Adrenal gland (tissue), 12 donors: ENCODE data around the gene PTPMT1. TPM values are rescaled to one million over a fixed set of nuclear protein-coding genes. Genes with fewer than 3 reads are reported as not detected.
A peak's percentile ranks its signal among the peaks of the same experiment; 100 is the strongest.

ENCODE experiments used
- DNase-seq, 7 donors: peaks; one replicate each; pipeline ENCODE4 v3.0.0-alpha.2; 2019 to 2020
- H3K27ac ChIP-seq, 5 donors: fragments of 200-600 bp; sonication (generic) in 4 of 5; 1 replicate in 3 of 5; 2 replicates in 2 of 5; pipeline versions ENCODE4 v1.5.1 to v1.8.0; 2016 to 2020; ENCODE audit warnings: mild to moderate bottlenecking in 1 of 5
- H3K27me3 ChIP-seq: fragments of 200-600 bp; 2 replicates; pipeline ENCODE4 v1.8.0; 2021
- H3K36me3 ChIP-seq, 2 donors: fragments of 200-600 bp; replicated peaks in 1 of 2; 1 replicate in 1 of 2; 2 replicates in 1 of 2; pipeline versions ENCODE4 v1.5.1 to v1.8.0; 2018 to 2022
- H3K4me1 ChIP-seq, 2 donors: fragments of 200-600 bp; replicated peaks in 1 of 2; 1 replicate in 1 of 2; 2 replicates in 1 of 2; pipeline versions ENCODE4 v1.5.1 to v1.8.0; 2018 to 2021
- H3K4me3 ChIP-seq, 4 donors: fragments of 200-600 bp; sonication (generic) in 3 of 4; one replicate each; pipeline ENCODE4 v1.5.1; 2016 to 2018
- H3K9me3 ChIP-seq, 3 donors: fragments of 200-600 bp; sonication (generic) in 1 of 3; replicated peaks in 1 of 3; 1 replicate in 2 of 3; 2 replicates in 1 of 3; pipeline versions ENCODE4 v1.5.1 to v1.8.0; 2016 to 2021
- POLR2A ChIP-seq, 2 donors: fragments of 450-650 bp; IDR thresholded peaks; one replicate each; pipeline ENCODE4 v1.6.1; 2017; ENCODE audit warnings: antibody characterized with exemption in 2 of 2, mild to moderate bottlenecking in 2 of 2, moderate library complexity in 1 of 2
- WGBS, 4 donors: extraction: QIAGEN DNeasy Blood & Tissue Kit in 2 of 4; methylation state at CpG; one replicate each; pipeline versions ENCODE4 v1.1.5 to v1.1.7; 2013 to 2017; 5-methylcytosine and 5-hydroxymethylcytosine counted together
- intact Hi-C, 2 donors: fragments of 100-400 bp; cut with DNase I; formaldehyde crosslinking; loops; one replicate each; pipeline versions ENCODE4 v1.14.1 to v1.15.0; 2022 to 2023
- polyA plus RNA-seq, 3 donors: library from polyadenylated mRNA; stranded (reverse); fragments of 200-250 nt in 2 of 3; fragments of 350-450 nt in 1 of 3; fragmentation: Illumina TruSeq in 1 of 3; extraction: RNeasy Lipid Tissue Mini Kit (QIAGEN cat#74804) in 1 of 3; gene quantifications; one replicate each; pipeline ENCODE4 v1.2.3, GENCODE V29; 2013 to 2014
- total RNA-seq, 9 donors: library from RNA; depleted of rRNA in 4 of 9; stranded (reverse); fragments of >200 nt in 4 of 9; fragments of 120-200 nt in 1 of 9; fragmentation: NEBNext Ultra II Directional in 1 of 9; extraction: Animal tissue kit (Norgen Biotek cat#: 25700) in 1 of 9; gene quantifications; one replicate each; pipeline versions ENCODE4 v1.1.0 to v1.2.4, GENCODE V29; 2013 to 2023
- TF ChIP-seq, protein P1 (sequence below), 6 experiments: fragments of 450-650 bp in 4 of 6; fragments of 200-600 bp in 2 of 6; sonication (generic) in 1 of 6; IDR thresholded peaks; 1 replicate in 5 of 6; 2 replicates in 1 of 6; pipeline versions ENCODE4 v1.5.1 to v1.8.0; 2016 to 2021; ENCODE audit warnings: antibody characterized with exemption in 6 of 6, mild to moderate bottlenecking in 2 of 6, moderate library complexity in 1 of 6
- donor health status: healthy with polysubstance abuse.
- donor health status: Bipolar disorder and iron deficiency.
- donor health status: DM: yes; HTN: yes; CAD: no.
- donor health status: DM: no; HTN: no; CAD: no.
- donor health status: DM: no; HTN: no; CAD: no.
- donor health status: DM: yes; HTN: yes; CAD: no.

The PTPMT1 gene
- total and polyA plus RNA-seq, 12 donors: 52.1 to 180 (median 85.6) TPM

GRCh38 chr11:47589977-47590861 is 24.8 kb downstream of the PTPMT1 start:
- Histone ChIP-seq H3K36me3 (peaks cover 0 to under 1% of the 10 kb centered on the region in 2 donors), H3K27me3 (peaks cover 19% of the 10 kb centered on the region), H3K9me3 (no peaks in the 10 kb centered on the region), H3K4me3 (peak overlapping the region in 1 of 4 donors; percentile 45), H3K4me1 (peaks cover 9 to 12% of the 10 kb centered on the region in 2 donors), H3K27ac (no peak overlapping the region)
- WGBS, 4 donors: 37 to 74% (median 47%) methylated on average over 22 to 122 of the region's 122 CpGs
- intact Hi-C loops: no loop called here
- TF ChIP-seq POLR2A (IDR thresholded peaks at IDR 0.05): no peak
- TF ChIP-seq, protein P1, sequence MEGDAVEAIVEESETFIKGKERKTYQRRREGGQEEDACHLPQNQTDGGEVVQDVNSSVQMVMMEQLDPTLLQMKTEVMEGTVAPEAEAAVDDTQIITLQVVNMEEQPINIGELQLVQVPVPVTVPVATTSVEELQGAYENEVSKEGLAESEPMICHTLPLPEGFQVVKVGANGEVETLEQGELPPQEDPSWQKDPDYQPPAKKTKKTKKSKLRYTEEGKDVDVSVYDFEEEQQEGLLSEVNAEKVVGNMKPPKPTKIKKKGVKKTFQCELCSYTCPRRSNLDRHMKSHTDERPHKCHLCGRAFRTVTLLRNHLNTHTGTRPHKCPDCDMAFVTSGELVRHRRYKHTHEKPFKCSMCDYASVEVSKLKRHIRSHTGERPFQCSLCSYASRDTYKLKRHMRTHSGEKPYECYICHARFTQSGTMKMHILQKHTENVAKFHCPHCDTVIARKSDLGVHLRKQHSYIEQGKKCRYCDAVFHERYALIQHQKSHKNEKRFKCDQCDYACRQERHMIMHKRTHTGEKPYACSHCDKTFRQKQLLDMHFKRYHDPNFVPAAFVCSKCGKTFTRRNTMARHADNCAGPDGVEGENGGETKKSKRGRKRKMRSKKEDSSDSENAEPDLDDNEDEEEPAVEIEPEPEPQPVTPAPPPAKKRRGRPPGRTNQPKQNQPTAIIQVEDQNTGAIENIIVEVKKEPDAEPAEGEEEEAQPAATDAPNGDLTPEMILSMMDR (IDR thresholded peaks at IDR 0.05): no peak
- no peak for DNase-seq

- Histone ChIP-seq H3K27ac (no peak overlapping the region), H3K27me3 (peaks cover 19% of the 10 kb centered on the region), H3K4me3 (no peak overlapping the region), H3K4me1 (peaks cover 9 to 12% of the 10 kb centered on the region in 2 donors), H3K36me3 (no peaks in the 10 kb centered on the region), H3K9me3 (no peaks in the 10 kb centered on the region)
- DNase-seq: no peak
- intact Hi-C loops: no loop called here
- TF ChIP-seq, protein P1 (IDR thresholded peaks at IDR 0.05): no peak
- TF ChIP-seq POLR2A (IDR thresholded peaks at IDR 0.05): no peak
- 59 to 86% (median 76%) methylated on average over 5 to 7 of the region's 7 CpGs for WGBS, 4 donors
Measured at GRCh38 chr11:47591764-47592163, 26.4 kb downstream of the PTPMT1 start.

DNA sequence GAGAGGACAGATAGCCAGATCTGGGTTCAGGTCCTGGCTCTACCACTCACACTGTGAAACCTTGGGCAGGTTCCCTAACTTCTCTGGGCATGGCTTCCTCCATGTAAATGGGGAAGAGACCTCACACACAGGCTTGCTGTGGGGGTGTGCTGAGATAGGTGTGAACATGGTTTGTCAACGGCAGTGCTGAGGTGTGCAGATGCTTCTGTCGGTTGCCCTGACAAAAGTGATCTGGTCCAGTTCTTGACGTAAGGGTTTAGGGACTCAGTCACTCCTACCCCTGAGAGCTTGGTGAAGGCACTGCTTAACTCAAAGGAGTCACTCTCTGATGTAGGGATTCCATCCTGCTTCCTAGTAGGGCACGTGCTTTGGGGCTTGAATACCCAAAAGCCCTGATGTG is 26.9 kb downstream of the PTPMT1 start:
- TF ChIP-seq, protein P1 (IDR thresholded peaks at IDR 0.05): no peak
- TF ChIP-seq POLR2A (IDR thresholded peaks at IDR 0.05): no peak
- intact Hi-C loops: no loop called here
- Histone ChIP-seq H3K27ac (no peak overlapping the region), H3K27me3 (peaks cover 19% of the 10 kb centered on the region), H3K36me3 (no peaks in the 10 kb centered on the region), H3K9me3 (no peaks in the 10 kb centered on the region), H3K4me3 (no peak overlapping the region), H3K4me1 (peaks cover 9 to 12% of the 10 kb centered on the region in 2 donors)
- WGBS, 4 donors: 66 to 92% (median 81%) methylated on average over 4 of the region's 4 CpGs
- DNase-seq: no peak

DNA sequence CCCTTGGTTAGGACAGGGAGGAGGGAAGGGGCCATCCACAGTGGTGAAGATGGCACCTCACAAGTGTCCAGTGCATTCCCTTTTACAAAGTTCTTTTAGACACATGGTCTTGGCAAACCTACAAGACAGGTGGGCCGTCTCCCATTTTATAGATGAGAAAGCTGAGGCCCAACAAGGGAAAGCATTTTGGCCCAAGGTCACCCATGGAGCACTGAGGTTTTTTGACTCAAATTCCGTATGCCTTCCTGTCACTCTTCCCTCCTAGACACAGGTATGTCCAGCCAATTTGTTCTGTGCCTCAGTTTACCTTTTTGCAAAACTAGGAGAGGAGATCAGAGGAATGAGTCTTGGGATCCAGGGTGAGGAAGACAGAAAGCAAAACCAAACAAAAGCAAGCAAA is 27.6 kb downstream of the PTPMT1 start:
- H3K27me3 ChIP-seq: peaks cover 19% of the 10 kb centered on the region
- H3K9me3 ChIP-seq: no peaks in the 10 kb centered on the region

More for the DNA sequence above, 27.6 kb downstream of the PTPMT1 start:
- 69 to 85% (median 72%) methylated on average over 2 of the region's 2 CpGs for WGBS, 4 donors
- TF ChIP-seq, protein P1 (IDR thresholded peaks at IDR 0.05): no peak
- TF ChIP-seq POLR2A (IDR thresholded peaks at IDR 0.05): no peak
- H3K36me3 ChIP-seq: no peaks in the 10 kb centered on the region
- DNase-seq: no peak
- H3K4me3 ChIP-seq: no peak overlapping the region
- no peak overlapping the region for H3K27ac ChIP-seq
- peaks cover 9 to 12% of the 10 kb centered on the region in 2 donors for H3K4me1 ChIP-seq
- intact Hi-C loops: no loop called here
